ENCODE results near the gene ADD1.

GRCh38 chr4:2961421-2961810 is 117.8 kb downstream of the ADD1 start:
- TF ChIP-seq CTCF (IDR thresholded peaks at IDR 0.05) = no peak
- no peak for TF ChIP-seq EZH2phosphoT487 (IDR thresholded peaks at IDR 0.05)
- TF ChIP-seq EZH2 (IDR thresholded peaks at IDR 0.05) = no peak

Measured in neural progenitor cell (in vitro differentiated cells).